Neural progenitor cell (in vitro differentiated cells): Measurements from ENCODE around the gene RHOBTB3. TPM values are rescaled to one million over a fixed set of nuclear protein-coding genes. Genes with fewer than 3 reads are reported as not detected.

Experiments
- DNase-seq: peaks from one replicate; pipeline ENCODE4 v3.0.0-alpha.2; 2016; ENCODE audit warnings: low spot score
- H2AFZ ChIP-seq: fragments of 200-600 bp; sonication (generic); replicated peaks from 2 replicates; pipeline ENCODE4 v1.6.1; 2016; ENCODE audit warnings: antibody characterized with exemption
- H3F3A ChIP-seq: fragments of 200-600 bp; sonication (generic); 2 replicates; pipeline ENCODE4 v1.6.1; 2016; ENCODE audit warnings: antibody characterized with exemption, low read depth
- H3K27ac ChIP-seq: fragments of 200-600 bp; sonication (generic); 2 replicates; pipeline ENCODE4 v1.5.1; 2016; ENCODE audit warnings: mild to moderate bottlenecking
- H3K27me3 ChIP-seq: fragments of 200-600 bp; sonication (generic); 2 replicates; pipeline ENCODE4 v1.6.1; 2016; ENCODE audit warnings: mild to moderate bottlenecking, moderate library complexity
- H3K36me3 ChIP-seq: fragments of 200-600 bp; sonication (generic); 2 replicates; pipeline ENCODE4 v1.5.1; 2016
- H3K4me1 ChIP-seq: fragments of 200-600 bp; sonication (generic); 2 replicates; pipeline ENCODE4 v1.6.1; 2016; ENCODE audit warnings: mixed run types
- H3K4me2 ChIP-seq: fragments of 200-600 bp; sonication (generic); 2 replicates; pipeline ENCODE4 v1.6.1; 2016
- H3K4me3 ChIP-seq: fragments of 200-600 bp; sonication (generic); 2 replicates; pipeline ENCODE4 v1.5.1; 2016
- H3K79me2 ChIP-seq: fragments of 200-600 bp; sonication (generic); 2 replicates; pipeline ENCODE4 v1.6.1; 2016; ENCODE audit warnings: low read depth
- H3K9ac ChIP-seq: fragments of 200-600 bp; sonication (generic); 2 replicates; pipeline ENCODE4 v1.6.1; 2016
- H3K9me3 ChIP-seq: fragments of 200-600 bp; sonication (generic); 2 replicates; pipeline ENCODE4 v1.5.1; 2016; ENCODE audit warnings: low read depth
- H4K20me1 ChIP-seq: fragments of 200-600 bp; sonication (generic); 2 replicates; pipeline ENCODE4 v1.6.1; 2016; ENCODE audit warnings: low read depth
- H3K27ac Mint-ChIP-seq: 3 replicates; pipeline ENCODE4 v1.8.0; 2021; ENCODE audit warnings: mixed read lengths
- H3K27me3 Mint-ChIP-seq: 2 replicates; pipeline ENCODE4 v1.8.0; 2022; ENCODE audit warnings: low read depth, mild to moderate bottlenecking, inconsistent platforms, moderate library complexity, mixed read lengths; ENCODE audit not compliant: insufficient read depth
- H3K36me3 Mint-ChIP-seq: 3 replicates; pipeline ENCODE4 v1.8.0; 2021; ENCODE audit warnings: mixed read lengths
- H3K4me1 Mint-ChIP-seq: 3 replicates; pipeline ENCODE4 v1.8.0; 2021; ENCODE audit warnings: mixed read lengths
- H3K4me3 Mint-ChIP-seq: 3 replicates; pipeline ENCODE4 v1.8.0; 2021; ENCODE audit warnings: mild to moderate bottlenecking, moderate library complexity, mixed read lengths
- H3K9me3 Mint-ChIP-seq: 3 replicates; pipeline ENCODE4 v1.8.0; 2020; ENCODE audit warnings: mixed read lengths
- EZH2 ChIP-seq: fragments of 200-600 bp; sonication (generic); IDR thresholded peaks from 2 replicates; pipeline ENCODE4 v1.6.1; 2017; ENCODE audit warnings: antibody characterized with exemption, mild to moderate bottlenecking, moderate library complexity
- EZH2phosphoT487 ChIP-seq: fragments of 200-600 bp; sonication (generic); IDR thresholded peaks from 2 replicates; pipeline ENCODE4 v1.6.1; 2017; ENCODE audit warnings: antibody characterized with exemption
- total RNA-seq: library from RNA; depleted of rRNA; stranded (reverse); fragments of >200 nt; gene quantifications from 2 replicates; pipeline ENCODE4 v1.2.3, GENCODE V29; 2015; ENCODE audit warnings: low replicate concordance
- TF ChIP-seq, protein P1 (sequence below): fragments of 200-600 bp; sonication (generic); IDR thresholded peaks from 2 replicates; pipeline ENCODE4 v1.5.1; 2017; ENCODE audit warnings: antibody characterized with exemption, mild to moderate bottlenecking

The RHOBTB3 gene
- total RNA-seq, 1 donor from 2014 or later = 3.6 TPM

DNA sequence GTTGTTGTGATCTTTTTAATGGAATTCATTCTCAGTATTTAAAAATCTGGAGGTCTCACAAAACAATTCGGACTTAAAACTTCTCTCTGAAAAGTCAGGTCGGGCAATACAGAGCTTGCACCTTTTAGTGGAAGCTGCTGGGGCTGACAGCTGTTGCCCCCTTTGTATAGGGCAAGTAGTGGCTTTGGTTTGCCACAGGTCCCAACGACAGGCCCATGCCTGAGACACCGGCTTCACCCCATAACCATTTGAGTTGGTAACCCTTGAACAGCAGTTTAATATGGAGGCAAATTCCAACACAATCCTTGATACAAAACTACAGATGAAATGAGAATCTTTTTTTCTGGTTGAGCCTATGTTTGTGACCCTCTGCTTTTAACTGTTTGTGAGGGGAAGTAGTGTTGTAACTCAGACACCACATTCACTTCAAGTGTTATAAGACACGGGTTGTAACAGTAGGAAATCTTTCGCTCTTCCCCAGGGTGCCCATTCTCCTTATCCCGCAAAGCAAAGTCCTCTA is 92.1 kb downstream of the RHOBTB3 start:
- Histone ChIP-seq H3K36me3 (no peaks in the 10 kb centered on the region), H2AFZ (peak overlapping the region; percentile 81), H3K4me1 (peaks cover 14% of the 10 kb centered on the region), H4K20me1 (no peaks in the 10 kb centered on the region), H3K27me3 (no peaks in the 10 kb centered on the region), H3F3A (peaks cover 18% of the 10 kb centered on the region), H3K9me3 (no peaks in the 10 kb centered on the region), H3K27ac (no peak overlapping the region), H3K79me2 (peaks cover 4% of the 10 kb centered on the region), H3K4me3 (no peak overlapping the region), H3K9ac (no peak overlapping the region), H3K4me2 (peak overlapping the region; percentile 87)
- Mint-ChIP-seq H3K9me3 (no peaks in the 10 kb centered on the region), H3K27ac (no peak overlapping the region), H3K36me3 (no peaks in the 10 kb centered on the region), H3K4me1 (peaks cover 30% of the 10 kb centered on the region), H3K27me3 (peaks cover 5% of the 10 kb centered on the region), H3K4me3 (peak overlapping the region; percentile 96)
- DNase-seq = no peak
- TF ChIP-seq, protein P1, sequence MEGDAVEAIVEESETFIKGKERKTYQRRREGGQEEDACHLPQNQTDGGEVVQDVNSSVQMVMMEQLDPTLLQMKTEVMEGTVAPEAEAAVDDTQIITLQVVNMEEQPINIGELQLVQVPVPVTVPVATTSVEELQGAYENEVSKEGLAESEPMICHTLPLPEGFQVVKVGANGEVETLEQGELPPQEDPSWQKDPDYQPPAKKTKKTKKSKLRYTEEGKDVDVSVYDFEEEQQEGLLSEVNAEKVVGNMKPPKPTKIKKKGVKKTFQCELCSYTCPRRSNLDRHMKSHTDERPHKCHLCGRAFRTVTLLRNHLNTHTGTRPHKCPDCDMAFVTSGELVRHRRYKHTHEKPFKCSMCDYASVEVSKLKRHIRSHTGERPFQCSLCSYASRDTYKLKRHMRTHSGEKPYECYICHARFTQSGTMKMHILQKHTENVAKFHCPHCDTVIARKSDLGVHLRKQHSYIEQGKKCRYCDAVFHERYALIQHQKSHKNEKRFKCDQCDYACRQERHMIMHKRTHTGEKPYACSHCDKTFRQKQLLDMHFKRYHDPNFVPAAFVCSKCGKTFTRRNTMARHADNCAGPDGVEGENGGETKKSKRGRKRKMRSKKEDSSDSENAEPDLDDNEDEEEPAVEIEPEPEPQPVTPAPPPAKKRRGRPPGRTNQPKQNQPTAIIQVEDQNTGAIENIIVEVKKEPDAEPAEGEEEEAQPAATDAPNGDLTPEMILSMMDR = no peak
- TF ChIP-seq EZH2phosphoT487 (no peak), EZH2 (no peak)

DNA sequence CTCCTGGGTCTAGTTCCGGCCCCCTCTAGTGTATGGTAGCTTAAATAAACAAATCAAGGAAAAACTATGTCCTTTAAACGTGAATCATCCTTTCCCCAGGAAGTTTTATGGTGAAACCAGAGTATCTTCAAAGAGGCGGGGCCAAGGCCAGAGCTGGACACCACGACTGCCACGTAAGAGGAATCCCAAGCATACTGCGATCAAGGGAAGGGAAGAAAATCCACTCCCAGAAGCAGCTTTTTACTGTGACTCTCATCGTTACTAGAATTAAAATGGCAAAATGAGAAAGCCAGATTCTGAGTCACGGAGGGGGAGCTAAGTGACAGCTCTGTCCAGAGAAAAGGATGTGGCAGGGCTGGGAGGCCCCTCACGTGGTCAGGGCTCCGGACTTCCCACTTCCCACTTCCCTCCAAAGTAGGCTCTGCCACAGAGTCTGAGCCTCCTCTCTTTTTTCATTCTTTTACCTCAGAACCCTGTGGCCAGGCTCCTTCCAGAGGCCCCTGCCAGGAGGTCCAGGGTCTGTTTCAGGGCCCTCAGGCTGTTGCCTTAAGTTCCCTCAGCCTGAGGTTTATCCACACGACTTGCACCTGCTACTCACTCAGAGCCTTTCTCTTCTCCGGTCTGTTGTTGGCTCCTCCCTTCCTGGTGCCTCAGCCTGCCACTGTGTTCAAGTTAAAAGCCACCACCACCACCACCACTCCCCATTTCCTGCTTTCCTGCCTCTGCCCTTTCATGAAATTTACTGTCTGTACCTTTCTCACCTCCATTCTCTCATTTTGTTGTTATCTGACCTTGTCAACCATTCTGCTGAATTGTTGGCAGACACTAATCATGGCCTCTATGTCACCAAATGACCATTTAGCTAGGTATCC is 92.8 kb downstream of the RHOBTB3 start:
- H3K4me3 ChIP-seq = no peak overlapping the region

DNA sequence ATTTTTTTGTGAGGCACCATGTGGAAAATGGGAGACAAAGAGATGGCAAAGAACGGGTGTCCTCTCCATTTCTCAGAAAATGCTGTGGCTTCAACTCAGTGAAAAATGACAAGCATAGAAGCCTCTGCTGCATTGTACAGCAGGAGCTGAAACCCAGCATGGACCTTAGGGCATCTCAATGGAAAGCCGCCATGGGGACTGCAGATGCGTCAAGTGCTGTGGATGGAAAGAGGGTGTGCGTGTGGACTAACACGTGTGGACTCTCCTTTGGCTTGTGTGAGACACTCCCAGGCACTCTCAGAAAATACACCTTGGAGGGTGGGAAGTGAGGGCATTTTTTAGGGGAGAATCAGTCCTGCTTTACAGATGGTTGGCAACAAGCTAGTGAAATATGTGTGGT is 93.6 kb downstream of the RHOBTB3 start:
- peaks cover 30% of the 10 kb centered on the region for H3K4me1 Mint-ChIP-seq
- no peak overlapping the region for H3K9ac ChIP-seq
- no peak overlapping the region for H3K27ac Mint-ChIP-seq
- no peak for DNase-seq
- H3K9me3 Mint-ChIP-seq = no peaks in the 10 kb centered on the region
- H3K4me3 Mint-ChIP-seq = no peak overlapping the region
- H4K20me1 ChIP-seq = no peaks in the 10 kb centered on the region
- peaks cover 5% of the 10 kb centered on the region for H3K27me3 Mint-ChIP-seq
- no peaks in the 10 kb centered on the region for H3K27me3 ChIP-seq
- peaks cover 4% of the 10 kb centered on the region for H3K79me2 ChIP-seq
- H3K9me3 ChIP-seq = no peaks in the 10 kb centered on the region
- TF ChIP-seq EZH2phosphoT487 (no peak), EZH2 (no peak)
- TF ChIP-seq, protein P1 = no peak
- peaks cover 18% of the 10 kb centered on the region for H3F3A ChIP-seq
- peaks cover 14% of the 10 kb centered on the region for H3K4me1 ChIP-seq
- H3K4me2 ChIP-seq = no peak overlapping the region
- no peak overlapping the region for H3K27ac ChIP-seq
- H3K36me3 ChIP-seq = no peaks in the 10 kb centered on the region
- H2AFZ ChIP-seq = no peak overlapping the region
- H3K4me3 ChIP-seq = no peak overlapping the region
- H3K36me3 Mint-ChIP-seq = no peaks in the 10 kb centered on the region

More for the DNA sequence above, 92.8 kb downstream of the RHOBTB3 start:
- Histone ChIP-seq H3K27me3 (no peaks in the 10 kb centered on the region), H3K4me1 (peaks cover 14% of the 10 kb centered on the region), H4K20me1 (no peaks in the 10 kb centered on the region), H3K4me2 (peak overlapping the region; percentile 87), H3K36me3 (no peaks in the 10 kb centered on the region), H3K27ac (no peak overlapping the region), H3K9ac (no peak overlapping the region), H2AFZ (peak overlapping the region; percentile 81), H3K79me2 (peaks cover 4% of the 10 kb centered on the region), H3F3A (peaks cover 18% of the 10 kb centered on the region), H3K9me3 (no peaks in the 10 kb centered on the region)
- Mint-ChIP-seq H3K4me1 (peaks cover 30% of the 10 kb centered on the region), H3K27ac (no peak overlapping the region), H3K27me3 (peaks cover 5% of the 10 kb centered on the region), H3K36me3 (no peaks in the 10 kb centered on the region), H3K9me3 (no peaks in the 10 kb centered on the region), H3K4me3 (peak overlapping the region; percentile 52)
- DNase-seq = no peak
- TF ChIP-seq EZH2 = no peak
- TF ChIP-seq, protein P1 = no peak
- TF ChIP-seq EZH2phosphoT487 = no peak
